CD4-positive, alpha-beta T cell treated with Interleukin-6 at 100 ng/mL for 8 hours (primary cell): ENCODE results near the gene KIAA1671.

Source experiments
- DNase-seq: peaks from one replicate; pipeline ENCODE4 v3.0.0-alpha.2; 2020; ENCODE audit warnings: mixed read lengths, low spot score

The KIAA1671 gene

GRCh38 chr22:24981656-24982055 is 29.1 kb downstream of the KIAA1671 start:
- DNase-seq = no peak

- no peak for DNase-seq
Measured at GRCh38 chr22:24982301-24983056, 30.0 kb downstream of the KIAA1671 start.

GRCh38 chr22:24983151-24983550 is 30.6 kb downstream of the KIAA1671 start:
- no peak for DNase-seq

- no peak for DNase-seq
Measured at GRCh38 chr22:24984122-24984521, 31.6 kb downstream of the KIAA1671 start.

GRCh38 chr22:24985826-24986214 is 33.3 kb downstream of the KIAA1671 start:
- no peak for DNase-seq

GRCh38 chr22:24986816-24987215 is 34.3 kb downstream of the KIAA1671 start:
- no peak for DNase-seq

- DNase-seq = no peak
Measured at GRCh38 chr22:24989135-24989534, 36.6 kb downstream of the KIAA1671 start.

GRCh38 chr22:24989541-24989951 is 37.0 kb downstream of the KIAA1671 start:
- DNase-seq = no peak

GRCh38 chr22:24990344-24990905 is 37.9 kb downstream of the KIAA1671 start:
- no peak for DNase-seq

- DNase-seq = no peak
Measured at GRCh38 chr22:24992946-24993345, 40.4 kb downstream of the KIAA1671 start.

- DNase-seq = no peak
Measured at GRCh38 chr22:24994070-24994763, 41.7 kb downstream of the KIAA1671 start.

GRCh38 chr22:24995649-24996180 is 43.2 kb downstream of the KIAA1671 start:
- no peak for DNase-seq

GRCh38 chr22:24996420-24996952 is 44.0 kb downstream of the KIAA1671 start:
- no peak for DNase-seq

GRCh38 chr22:24997023-24997422 is 44.5 kb downstream of the KIAA1671 start:
- DNase-seq = no peak

- no peak for DNase-seq
Measured at GRCh38 chr22:25000686-25001085, 48.2 kb downstream of the KIAA1671 start.

- DNase-seq = no peak
Measured at GRCh38 chr22:25002241-25002985, 49.9 kb downstream of the KIAA1671 start.

- no peak for DNase-seq
Measured at GRCh38 chr22:25006354-25006753, 53.8 kb downstream of the KIAA1671 start.

GRCh38 chr22:25007444-25008106 is 55.1 kb downstream of the KIAA1671 start:
- DNase-seq = no peak

GRCh38 chr22:25008666-25009065 is 56.1 kb downstream of the KIAA1671 start:
- DNase-seq = no peak

- DNase-seq = no peak
Measured at GRCh38 chr22:25012741-25013143, 60.2 kb downstream of the KIAA1671 start.

GRCh38 chr22:25013607-25014006 is 61.1 kb downstream of the KIAA1671 start:
- DNase-seq = no peak
